Measurements from ENCODE around the gene LIN28B.

DNA sequence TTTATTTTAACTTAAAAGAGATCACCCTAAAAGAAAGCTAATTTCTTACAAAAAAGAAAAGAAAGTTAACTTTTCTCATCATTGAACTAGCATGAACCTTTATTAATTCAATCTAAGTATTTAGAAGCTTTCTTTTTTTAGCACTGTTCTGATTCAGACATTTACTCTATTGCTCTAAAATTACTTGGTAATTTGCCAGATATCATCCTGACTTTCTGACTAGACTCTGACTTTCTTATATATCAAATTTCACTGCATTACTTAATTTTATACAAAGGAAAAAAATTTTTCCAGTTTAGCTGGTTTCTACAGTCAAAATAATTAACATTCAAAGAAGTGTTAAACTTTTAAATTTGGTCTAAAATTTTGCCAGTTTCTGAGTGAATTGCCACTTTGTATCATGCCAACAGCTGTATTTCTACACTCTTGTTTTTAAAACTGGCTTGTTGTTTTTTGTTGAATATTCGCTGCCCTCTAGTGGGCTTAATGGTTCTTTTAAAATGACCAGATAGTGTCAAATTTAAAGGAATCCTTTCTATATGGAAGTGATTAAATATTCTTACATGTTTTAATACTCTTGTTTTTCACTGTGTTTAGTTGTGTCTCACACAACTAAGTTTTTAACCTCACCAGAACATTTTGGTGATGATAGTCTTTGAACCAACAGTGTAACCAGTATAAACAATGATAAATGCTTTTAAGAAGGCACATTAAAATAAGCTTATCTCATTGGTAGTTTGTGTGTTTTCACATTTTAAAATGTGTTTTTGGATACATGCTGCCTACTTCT lies 120.9 kb downstream of the LIN28B start:
- TF ChIP-seq GATA3 (IDR thresholded peaks at IDR 0.05; ENCODE audit: low read depth, low read length) (no peak), GATA2 (IDR thresholded peaks at IDR 0.05; ENCODE audit: low read depth, low read length) (no peak)

Data from SH-SY5Y (cell line).